Measurements from ENCODE around the gene ALDH16A1.

Gene ALDH16A1

GRCh38 chr19:49419173-49419572 lies 33.9 kb upstream of the ALDH16A1 start:
- no peaks in the 10 kb centered on the region for H3K9me2 ChIP-seq (replicated peaks; ENCODE audit: control insufficient read depth, low read length)
- H3K4me3 ChIP-seq (ENCODE audit: low read length) = no peak overlapping the region
- peaks cover 59% of the 10 kb centered on the region for H3K4me1 ChIP-seq (ENCODE audit: control insufficient read depth, low read length)
- TF ChIP-seq EZH2phosphoT487 (IDR thresholded peaks at IDR 0.05; ENCODE audit: borderline replicate concordance, low read length) = no peak
- no peak for TF ChIP-seq CTCF (IDR thresholded peaks at IDR 0.05; ENCODE audit: low read depth, low read length, poor library complexity, severe bottlenecking)
- peaks cover 2% of the 10 kb centered on the region; the same call in 1 of the 2 replicates for H3F3A ChIP-seq (ENCODE audit: control insufficient read depth, insufficient read depth)
- no peaks in the 10 kb centered on the region for H3K36me3 ChIP-seq (ENCODE audit: control insufficient read depth, low read length)
- H3K9me3 ChIP-seq (ENCODE audit: control insufficient read depth, insufficient read depth, low read length) = no peaks in the 10 kb centered on the region
- H3K79me2 ChIP-seq (ENCODE audit: control insufficient read depth, low read length) = no peaks in the 10 kb centered on the region
- H3K4me2 ChIP-seq (ENCODE audit: low read length) = no peak overlapping the region
- no peak overlapping the region for H3K27ac ChIP-seq (ENCODE audit: low read depth, low read length)
- peaks cover 39% of the 10 kb centered on the region for H3K27me3 ChIP-seq (ENCODE audit: control insufficient read depth, low read length)
- no peaks in the 10 kb centered on the region for H4K20me1 ChIP-seq (ENCODE audit: control insufficient read depth, insufficient read depth, low read depth, low read length)

- Histone ChIP-seq H3K79me2 (ENCODE audit: control insufficient read depth, low read length) (no peaks in the 10 kb centered on the region), H3K36me3 (ENCODE audit: control insufficient read depth, low read length) (no peaks in the 10 kb centered on the region), H3K9me3 (ENCODE audit: control insufficient read depth, insufficient read depth, low read length) (no peaks in the 10 kb centered on the region), H3K27me3 (ENCODE audit: control insufficient read depth, low read length) (peaks cover 46% of the 10 kb centered on the region), H3K27ac (ENCODE audit: low read depth, low read length) (no peak overlapping the region), H3K4me3 (ENCODE audit: low read length) (no peak overlapping the region), H3K9me2 (replicated peaks; ENCODE audit: control insufficient read depth, low read length) (no peaks in the 10 kb centered on the region), H3K4me2 (ENCODE audit: low read length) (no peak overlapping the region), H3K4me1 (ENCODE audit: control insufficient read depth, low read length) (peaks cover 52% of the 10 kb centered on the region), H4K20me1 (ENCODE audit: control insufficient read depth, insufficient read depth, low read depth, low read length) (no peaks in the 10 kb centered on the region), H3F3A (ENCODE audit: control insufficient read depth, insufficient read depth) (peaks cover 2% of the 10 kb centered on the region; the same call in 1 of the 2 replicates)
- TF ChIP-seq CTCF (IDR thresholded peaks at IDR 0.05; ENCODE audit: low read depth, low read length, poor library complexity, severe bottlenecking) (no peak), EZH2phosphoT487 (IDR thresholded peaks at IDR 0.05; ENCODE audit: borderline replicate concordance, low read length) (no peak)
Observed at GRCh38 chr19:49420227-49420626, 32.8 kb upstream of the ALDH16A1 start.

GRCh38 chr19:49421039-49421877 lies 31.8 kb upstream of the ALDH16A1 start:
- Histone ChIP-seq H3K9me3 (ENCODE audit: control insufficient read depth, insufficient read depth, low read length) (no peaks in the 10 kb centered on the region), H3K36me3 (ENCODE audit: control insufficient read depth, low read length) (no peaks in the 10 kb centered on the region), H3K79me2 (ENCODE audit: control insufficient read depth, low read length) (no peaks in the 10 kb centered on the region), H3K27me3 (ENCODE audit: control insufficient read depth, low read length) (peaks cover 57% of the 10 kb centered on the region), H3F3A (ENCODE audit: control insufficient read depth, insufficient read depth) (peaks cover 2% of the 10 kb centered on the region; the same call in 1 of the 2 replicates), H3K9me2 (replicated peaks; ENCODE audit: control insufficient read depth, low read length) (no peaks in the 10 kb centered on the region), H3K4me2 (ENCODE audit: low read length) (peak overlapping the region; percentile 39), H3K4me1 (ENCODE audit: control insufficient read depth, low read length) (peaks cover 52% of the 10 kb centered on the region), H3K27ac (ENCODE audit: low read depth, low read length) (no peak overlapping the region), H3K4me3 (ENCODE audit: low read length) (0 out of 2 replicates have a peak overlapping the region, but pooled peaks have one; percentile 8), H4K20me1 (ENCODE audit: control insufficient read depth, insufficient read depth, low read depth, low read length) (no peaks in the 10 kb centered on the region)
- TF ChIP-seq EZH2phosphoT487 (IDR thresholded peaks at IDR 0.05; ENCODE audit: borderline replicate concordance, low read length) = no peak; the same call in 1 of the 2 replicates
- no peak for TF ChIP-seq CTCF (IDR thresholded peaks at IDR 0.05; ENCODE audit: low read depth, low read length, poor library complexity, severe bottlenecking)

All from DOHH2 (cell line).